Tongue (tissue), 2 donors: ENCODE data around the gene GFPT1. TPM values are rescaled to one million over a fixed set of nuclear protein-coding genes. Genes with fewer than 3 reads are reported as not detected.

Source experiments
- DNase-seq: peaks from one replicate; pipeline ENCODE4 v3.0.0-alpha.2; 2015
- total RNA-seq: library from RNA; depleted of rRNA; stranded (reverse); fragments of >200 nt; gene quantifications from one replicate; pipeline ENCODE4 v1.2.3, GENCODE V29; 2014

The GFPT1 gene
- total RNA-seq, 1 donor from 2014 or later: 60.1 TPM

DNA sequence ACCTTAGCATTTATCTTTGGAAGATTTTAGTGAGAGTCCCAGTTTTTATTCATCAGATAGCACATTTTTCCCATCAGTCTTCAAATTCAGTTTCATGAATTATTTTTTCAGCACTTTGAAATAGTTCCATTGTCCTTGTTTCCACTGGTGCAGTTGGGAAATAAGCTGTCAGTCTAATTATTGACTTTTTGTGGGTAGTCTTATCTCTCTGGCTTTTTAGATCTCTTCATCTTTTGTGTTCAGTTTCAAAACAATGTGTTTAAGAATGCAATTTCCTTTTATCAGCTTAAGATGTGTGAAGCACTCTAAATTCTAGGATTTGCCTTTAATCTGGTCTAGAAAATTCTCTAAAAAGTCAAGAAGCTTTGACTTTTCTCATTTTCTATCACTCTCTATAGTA is 70.5 kb downstream of the GFPT1 start:
- no peak for DNase-seq

DNA sequence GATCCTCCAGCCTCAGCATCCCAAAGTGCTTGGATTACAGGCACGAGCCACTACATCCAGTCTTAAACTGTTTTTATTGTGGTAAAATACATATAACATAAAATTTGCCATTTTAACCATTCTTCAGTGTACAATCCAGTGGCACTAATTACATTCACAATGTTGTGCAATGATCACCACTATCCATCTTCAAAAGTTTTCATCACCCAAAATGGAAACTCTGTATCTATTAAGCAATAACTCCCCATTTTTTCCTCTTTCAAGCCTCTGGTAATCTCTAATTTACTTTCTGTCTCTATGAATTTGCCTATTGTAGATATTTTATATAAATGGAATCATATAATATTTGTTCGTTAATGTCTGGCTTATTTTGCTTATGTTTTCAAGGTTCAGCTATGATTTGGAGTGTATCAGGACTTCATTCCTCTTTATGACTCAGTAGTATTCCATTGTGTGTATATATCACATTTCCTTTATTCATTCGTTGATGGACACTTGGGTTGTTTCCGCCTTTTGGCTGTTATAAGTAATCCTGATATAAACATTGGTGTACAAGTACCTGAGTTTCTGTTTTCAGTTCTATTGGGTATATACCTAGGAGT is 71.8 kb downstream of the GFPT1 start:
- no peak for DNase-seq

DNA sequence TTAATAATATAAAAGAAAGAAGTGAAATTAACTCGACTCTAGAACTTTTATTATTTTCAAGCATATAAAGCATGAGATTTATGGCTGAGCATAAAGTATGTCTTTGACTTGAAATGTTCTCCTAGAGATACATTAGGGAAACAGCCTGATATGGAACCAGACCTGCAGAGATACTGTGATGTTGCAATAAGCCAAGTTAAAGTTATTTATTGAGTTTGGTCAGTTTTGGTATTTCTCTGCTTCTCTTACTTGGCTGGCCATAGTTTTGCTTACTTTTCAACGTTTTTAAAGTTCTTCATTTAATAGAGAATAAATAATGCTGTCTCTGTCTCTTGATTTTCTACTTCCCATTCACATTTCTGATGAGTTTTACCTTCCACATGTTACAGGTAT is 76.0 kb downstream of the GFPT1 start:
- DNase-seq: no peak

DNA sequence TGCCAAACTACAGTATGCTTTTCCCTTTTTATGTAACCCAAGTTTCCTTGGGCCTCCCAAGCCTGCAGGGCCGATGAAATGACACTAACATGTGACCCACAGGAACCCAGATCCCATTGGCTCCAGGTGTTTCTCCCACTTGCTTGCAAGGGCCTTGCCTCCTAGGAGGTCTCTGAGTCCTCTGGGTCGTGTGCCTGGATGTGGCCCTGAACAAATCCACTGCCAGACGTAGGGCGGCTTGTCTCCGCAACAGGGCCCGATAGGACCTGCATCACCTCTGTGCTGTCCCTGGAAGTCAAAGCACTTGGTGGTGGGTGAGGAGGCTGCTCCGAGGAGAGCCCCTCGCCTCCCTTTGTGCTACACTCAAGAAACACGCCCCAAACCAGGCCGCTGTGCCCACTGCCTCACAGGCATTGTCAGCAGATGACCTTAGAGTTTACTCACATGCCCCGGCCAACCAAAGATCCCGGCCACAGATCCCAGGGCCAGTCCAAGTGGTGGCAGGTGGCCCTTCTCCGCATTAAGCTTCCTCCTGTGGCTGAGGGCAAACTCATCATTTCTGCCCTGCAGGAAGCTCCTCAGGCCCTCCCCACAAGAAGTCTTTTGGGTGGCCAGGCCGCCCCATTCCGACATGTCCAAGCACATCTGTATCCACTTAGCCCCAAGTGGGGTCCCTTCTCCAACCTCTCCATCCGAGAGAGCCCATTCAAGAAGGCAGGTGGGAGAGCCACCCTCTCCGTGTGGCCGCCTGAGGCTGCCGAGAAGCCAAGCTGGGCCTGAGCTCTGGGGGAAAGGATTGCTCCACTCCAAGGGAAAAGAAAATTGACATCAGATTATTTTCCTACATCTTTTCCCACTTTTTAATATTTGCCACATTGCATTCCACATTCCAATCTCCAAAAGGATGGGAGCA is 76.7 kb downstream of the GFPT1 start:
- no peak for DNase-seq

DNA sequence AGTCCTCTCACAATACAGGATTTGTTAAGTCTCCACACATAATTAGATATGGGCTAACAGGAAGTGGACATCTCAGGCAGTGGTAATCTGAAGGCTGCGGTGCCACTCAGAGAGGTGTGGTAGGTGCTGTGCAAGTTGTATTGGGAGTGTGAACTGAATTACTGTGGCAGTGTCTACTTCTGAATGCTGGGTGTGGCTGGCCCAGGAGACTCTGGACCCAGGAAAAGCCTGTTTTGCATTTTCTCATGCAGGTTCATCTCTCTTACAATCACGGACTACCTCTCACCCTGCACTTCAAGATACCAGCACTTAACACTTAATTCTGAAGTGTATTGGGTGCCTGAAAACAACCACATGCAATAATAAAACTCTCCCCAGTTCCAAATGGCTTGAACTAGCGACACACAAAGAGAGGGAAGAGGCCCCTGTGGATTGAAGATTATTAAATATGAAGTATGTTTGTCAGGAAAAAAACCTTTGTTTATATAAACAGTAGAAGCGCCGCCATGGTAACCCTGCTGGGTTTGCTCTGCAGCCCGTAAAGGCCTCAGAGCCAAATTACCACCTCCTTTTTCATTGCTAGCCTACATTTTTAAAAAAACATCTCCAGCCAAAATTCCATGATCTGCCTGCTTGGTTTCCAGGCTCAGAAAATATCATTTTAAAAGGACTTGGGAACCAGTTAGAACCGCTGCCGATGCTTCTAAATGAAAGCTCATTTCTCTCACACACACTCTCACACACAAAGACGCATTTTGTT is 77.5 kb downstream of the GFPT1 start:
- peak; percentile 95 for DNase-seq

DNA sequence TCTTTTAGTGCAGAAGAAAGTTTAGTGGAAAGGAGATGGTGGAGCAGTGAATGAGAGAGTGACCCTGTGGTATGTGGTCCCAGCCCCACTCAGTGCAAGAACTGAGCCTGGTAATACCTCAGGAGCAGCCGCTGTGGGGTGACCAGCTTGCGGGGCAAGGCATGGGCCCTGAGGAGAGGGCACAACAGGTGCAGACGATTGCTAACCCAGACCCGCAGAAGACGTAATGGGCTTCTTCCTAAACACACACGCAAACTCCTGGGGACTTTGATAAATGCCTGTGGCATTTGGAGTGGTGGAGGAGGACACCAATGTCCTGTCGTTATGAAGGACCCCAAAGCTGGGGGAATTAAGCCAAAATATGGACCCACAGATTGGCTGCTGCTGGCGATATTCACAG is 78.7 kb downstream of the GFPT1 start:
- DNase-seq: no peak

DNA sequence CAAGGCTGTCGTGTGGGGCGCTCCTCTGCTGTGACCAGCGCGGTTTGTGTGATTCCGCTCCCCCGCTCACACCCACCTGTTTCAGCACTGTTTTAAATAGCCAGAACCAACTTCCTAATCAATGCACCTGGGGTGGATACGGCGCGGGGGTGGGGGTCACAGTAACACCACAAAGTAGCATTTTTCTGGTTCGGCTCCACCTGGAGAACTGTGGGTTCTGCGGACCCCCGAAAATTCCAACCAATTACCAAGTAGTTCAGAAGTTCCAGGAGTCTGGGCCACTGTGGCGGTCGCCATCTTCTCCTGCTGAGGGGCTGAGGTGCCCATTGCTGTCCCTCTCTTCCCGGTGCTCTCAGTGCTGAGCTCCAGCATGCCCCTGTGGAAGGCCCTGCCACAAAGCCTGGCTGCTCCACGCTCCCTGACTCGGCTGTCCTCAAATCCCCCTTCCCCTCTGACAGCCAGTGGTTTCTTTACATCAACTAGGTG is 79.4 kb downstream of the GFPT1 start:
- no peak for DNase-seq

DNA sequence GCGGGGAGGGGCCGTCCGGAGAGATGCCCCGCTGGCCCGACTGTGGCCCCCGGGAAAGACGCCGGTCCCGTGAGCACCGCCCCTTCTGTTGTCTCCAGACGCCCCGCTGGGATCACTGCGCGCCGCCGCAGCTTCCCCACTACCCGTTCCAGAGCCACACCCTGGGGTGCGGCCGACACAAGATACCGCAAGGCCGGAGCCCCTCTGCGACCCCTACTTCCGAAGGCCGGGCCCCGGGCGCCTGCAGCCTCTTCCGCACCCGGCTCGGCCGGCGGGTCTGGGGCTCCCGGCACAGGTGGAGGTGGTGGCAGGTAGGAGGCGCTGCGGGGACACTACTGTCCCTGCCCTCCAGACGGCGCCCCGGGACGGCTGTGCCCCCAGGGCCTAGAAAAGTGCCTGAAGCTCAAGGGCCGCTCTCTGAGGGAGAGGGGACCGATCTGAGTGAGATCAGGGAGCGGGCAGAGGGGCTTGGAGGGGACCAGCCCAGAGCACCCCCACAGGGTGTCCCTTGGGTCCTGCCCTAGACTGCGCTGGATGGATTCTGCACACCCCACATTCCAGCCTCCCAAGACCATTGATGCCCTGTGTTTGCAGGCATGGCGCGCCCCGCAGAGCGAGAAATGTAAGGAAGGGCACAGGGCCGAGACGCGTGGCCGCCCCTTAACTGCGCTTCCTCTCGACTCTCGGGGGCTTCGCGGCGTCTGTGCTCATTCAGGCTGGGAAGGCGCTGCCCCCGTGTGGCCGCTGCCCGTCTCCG is 80.0 kb downstream of the GFPT1 start:
- DNase-seq: peak; percentile 96

DNA sequence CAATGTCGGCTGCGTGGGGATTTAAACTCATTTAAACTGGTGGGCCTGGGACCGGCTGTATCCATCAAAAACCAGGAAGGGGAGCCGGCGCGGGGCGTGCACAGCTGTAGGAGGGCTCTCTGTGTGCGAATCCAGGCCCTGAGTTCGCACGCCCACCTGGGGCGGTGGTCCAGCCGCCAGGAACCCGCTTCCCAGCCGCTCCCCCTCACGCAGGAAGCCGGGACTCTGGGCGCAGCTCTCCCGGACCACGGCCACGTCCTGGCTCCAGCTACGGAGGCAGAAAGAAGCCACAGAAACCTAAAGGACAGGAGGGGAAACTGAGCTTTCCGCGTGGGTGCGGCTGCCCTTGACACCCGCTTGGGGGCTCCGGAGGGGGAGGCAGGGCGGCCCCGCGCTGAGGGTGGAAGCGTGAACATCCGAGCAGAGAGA is 80.6 kb downstream of the GFPT1 start:
- DNase-seq: peak; percentile 70

DNA sequence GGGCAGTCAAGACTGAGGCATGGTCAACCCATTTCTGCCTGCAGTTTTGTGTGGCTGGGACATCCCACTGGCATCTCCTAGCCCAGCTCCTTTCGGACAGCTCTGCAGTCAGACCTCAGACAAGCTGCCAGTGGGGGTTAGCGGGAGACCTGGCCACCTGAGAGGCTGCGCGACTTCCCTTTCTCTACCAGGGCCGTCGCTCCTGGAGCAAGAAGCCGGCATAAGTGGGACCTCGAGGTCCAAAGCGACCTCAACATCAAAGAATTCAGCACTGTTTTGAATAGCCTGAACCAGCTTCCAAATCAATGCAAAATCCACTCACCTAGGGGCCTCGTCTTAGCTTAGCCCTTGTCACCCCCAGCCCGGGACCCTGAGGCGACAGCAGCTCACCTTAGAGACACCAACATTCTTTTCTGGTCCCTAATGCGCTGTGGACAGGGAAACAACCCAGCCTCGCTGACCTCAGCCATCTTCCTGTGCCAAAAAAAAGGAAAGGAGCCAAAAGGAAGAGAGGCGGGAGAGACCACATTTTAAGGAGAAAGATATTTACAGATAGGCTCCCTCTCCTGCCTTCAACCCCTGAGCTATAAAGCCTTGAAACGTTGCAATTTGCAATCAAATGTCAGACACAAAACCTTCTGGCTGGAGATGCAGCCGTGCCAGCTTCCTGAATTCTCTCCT is 81.2 kb downstream of the GFPT1 start:
- no peak for DNase-seq

DNA sequence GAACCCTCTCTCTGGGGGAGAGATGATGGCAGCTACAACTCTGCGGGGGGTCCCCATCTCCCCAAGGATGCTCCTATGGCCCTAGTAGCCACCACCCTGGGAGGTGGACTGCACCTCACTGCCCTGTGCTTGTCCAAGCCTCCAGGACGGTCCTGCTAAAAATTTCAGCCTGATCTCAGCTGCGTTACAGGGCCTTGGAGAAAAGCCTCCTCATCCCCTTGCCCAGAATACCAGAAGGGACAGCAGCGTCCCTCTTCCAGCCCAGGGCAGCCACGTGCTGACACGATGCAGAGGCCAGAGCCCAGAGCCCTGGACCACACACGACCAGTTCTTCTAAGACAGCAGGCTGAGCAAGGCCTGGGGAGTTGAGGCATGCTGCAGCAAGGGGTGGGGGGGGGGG is 81.9 kb downstream of the GFPT1 start:
- no peak for DNase-seq

DNA sequence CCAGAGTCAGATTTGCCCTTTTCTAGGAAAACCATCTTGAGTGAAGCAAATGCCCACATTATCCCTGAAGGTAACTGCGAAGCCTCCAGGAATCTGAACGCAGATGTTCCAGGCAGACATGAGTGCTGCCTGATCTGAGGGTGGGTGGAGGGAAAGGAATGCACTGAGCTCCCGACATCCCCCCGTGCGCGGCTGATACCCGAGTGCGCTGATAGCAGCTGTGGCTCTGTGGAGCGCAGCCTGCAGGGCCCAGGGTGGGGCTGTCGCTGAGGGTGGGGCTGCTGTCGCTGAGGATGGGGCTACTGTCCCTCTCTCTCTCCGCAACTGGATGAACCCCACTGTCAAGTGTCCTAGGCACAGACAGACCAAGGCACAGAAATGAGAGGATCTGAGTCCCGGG is 82.4 kb downstream of the GFPT1 start:
- peak; percentile 70 for DNase-seq

DNA sequence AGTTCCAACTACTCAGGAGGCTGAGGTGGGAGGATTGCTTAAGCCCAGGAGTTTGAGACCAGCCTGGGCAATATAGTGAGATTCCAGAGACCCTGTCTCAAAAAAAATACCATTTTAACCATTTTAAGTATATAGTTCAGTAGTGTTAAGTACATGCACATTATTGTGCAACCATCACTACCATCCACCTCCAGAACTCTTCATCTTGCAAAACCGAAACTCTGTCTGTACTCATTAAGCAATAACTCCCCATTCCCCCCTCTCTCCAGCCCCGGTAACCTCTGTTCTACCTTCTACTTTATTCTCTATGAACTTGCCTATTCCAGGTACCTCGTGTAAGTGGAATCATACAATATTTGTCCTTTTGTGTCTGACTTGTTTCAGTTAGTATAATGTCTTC is 86.4 kb downstream of the GFPT1 start:
- DNase-seq: no peak

DNA sequence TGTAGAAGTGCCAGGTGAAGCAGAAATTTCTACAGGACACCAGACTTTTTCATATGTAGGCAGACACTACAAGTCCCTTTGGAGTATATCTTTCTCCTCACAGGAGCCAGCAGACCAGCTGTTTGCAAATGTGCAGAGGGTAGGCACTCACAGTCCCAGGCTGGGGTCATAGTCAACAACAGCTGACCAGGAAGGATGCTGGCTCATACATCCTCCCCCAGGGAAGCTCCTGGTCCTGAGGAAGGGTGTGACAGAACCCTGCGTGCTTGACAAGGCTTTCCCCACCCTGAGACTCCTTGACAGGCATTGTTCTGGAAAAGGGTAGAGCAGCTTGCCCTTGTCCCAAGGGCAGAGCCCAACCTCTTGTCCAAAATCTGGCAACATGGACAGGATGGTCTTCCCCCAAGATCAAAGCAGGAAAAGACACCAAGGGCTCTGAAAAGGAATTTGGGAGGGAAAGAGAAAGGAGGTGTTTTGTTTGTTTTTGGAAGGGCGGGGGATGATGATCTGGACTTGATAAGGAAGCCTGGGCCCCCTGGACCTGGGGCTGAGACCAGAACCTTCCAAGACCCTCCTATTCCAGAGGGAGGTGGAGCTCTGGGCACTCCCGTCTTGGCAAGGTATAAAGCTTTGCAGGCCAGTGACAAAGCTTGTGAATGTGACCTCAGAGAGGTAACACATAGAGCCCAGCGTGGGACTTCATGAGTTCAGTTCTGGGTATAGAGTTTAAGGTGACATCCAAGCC is 87.1 kb downstream of the GFPT1 start:
- DNase-seq: no peak

DNA sequence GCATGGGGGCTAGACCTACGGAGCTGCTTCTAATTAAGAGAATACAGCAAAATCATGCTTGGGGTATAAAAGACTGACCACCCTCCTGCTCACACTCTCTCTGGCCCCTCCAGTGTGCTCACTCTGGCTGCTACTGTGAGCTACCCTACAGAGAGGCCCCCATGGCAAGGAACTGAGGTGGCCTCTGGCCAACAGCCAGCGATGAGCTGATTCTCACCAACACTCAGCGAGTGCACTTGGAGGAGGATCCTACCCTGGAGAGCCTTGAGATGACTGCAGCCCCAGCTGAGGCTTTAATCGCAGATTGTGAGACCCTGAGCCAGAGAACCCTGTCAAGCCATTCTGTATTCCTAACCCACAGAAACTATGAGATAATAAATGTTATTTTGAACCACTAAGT is 88.2 kb downstream of the GFPT1 start:
- peak; percentile 47 for DNase-seq

DNA sequence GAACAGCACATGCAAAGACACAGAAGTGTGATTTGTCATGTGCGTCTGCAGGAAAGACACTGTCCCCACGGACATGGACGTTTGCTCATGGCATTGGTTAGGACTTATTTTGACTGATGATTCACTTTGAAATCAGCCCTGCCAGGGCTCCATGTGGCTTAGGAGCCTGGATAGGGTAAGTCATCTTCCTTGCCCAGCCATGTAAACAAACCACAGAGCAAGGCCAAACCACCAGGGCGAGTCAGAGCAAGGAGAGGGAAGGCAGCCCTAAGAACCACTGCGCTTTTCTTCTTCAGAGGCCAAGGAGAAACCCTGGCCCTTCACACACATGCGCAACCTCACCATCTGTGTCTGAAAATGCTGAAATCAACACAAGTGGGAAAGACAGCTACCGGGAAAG is 88.8 kb downstream of the GFPT1 start:
- no peak for DNase-seq

DNA sequence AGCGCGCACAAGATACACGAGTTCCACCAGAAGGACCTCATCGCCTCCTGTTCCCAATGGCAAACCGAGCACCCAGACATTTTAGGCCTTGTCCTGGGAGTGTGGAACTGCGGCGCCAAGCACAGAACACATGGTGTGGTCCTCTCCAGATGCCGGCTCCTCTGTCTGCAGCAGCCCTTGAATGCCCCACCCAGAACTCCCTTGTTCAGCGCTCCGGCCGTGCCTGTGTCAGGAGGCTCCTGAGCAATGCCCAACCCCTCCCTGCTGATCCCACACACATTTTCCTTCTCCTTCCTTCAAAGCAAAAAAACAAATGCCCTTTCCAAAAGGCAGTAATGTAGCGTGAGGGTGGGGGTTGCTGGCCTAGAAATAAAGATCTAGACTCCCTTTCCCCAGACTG is 89.8 kb downstream of the GFPT1 start:
- DNase-seq: no peak

DNA sequence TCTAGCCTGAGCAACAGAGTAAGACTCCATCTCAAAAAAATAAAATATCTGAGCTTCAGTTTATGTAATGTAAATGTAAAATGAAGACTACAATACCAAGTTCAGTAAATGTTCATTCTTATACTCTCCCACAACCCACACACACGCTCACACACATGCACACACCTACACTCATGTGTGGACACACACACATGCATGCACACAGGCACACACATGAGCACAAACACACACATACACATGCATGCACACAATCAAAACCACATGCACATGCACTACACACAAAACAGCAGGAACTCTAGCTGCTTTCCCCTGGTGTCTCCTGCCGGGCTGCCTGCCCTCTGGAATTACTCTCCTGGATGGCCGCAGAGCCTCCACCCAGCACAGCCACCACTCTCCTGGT is 90.6 kb downstream of the GFPT1 start:
- no peak for DNase-seq

DNA sequence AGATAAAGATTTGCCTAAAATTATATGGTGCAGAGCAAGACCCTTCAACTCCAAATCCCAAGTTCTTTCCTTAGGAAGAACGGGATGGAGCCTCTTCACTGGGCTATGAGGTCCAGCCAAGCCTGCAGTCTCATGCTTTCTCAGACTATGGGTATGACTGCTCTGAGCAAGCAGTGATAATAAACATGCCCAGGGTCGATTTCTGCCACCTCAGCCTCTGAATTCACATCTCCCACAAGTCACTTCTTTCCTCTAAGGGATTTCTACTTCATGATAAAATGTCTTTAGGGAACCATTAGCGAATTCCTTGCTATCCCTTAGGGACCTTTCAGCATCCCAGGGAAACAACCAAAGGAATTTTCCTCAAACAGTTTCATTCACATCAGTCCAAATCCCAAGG is 94.8 kb downstream of the GFPT1 start:
- no peak for DNase-seq

DNA sequence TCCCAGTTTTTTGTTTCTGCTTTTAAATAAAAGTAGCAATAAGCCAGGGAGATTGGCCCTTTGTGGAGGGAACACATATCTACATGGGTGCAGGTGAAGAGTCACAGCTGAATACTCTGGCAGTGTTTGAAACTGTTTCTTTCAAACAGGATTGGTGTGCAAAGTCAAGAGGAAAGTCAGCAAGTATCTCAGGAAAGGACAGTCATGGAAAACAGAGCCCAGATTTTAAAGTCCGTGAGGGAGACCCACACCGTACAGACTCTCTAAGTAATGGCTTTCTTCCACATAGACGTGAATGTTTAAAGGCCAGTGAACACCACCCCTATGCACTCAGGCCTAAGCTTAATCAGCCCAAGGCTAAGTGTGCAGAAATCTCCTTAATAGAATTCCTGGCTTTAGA is 95.3 kb downstream of the GFPT1 start:
- no peak for DNase-seq
